T-helper 17 cell (primary cell): ENCODE measurements around the gene GATAD1. TPM values are rescaled to one million over a fixed set of nuclear protein-coding genes. Genes with fewer than 3 reads are reported as not detected.

Experiments
- ATAC-seq: fragments of 150-1000 bp; cut with Tn5 transposase; 2 replicates; pipeline ENCODE4 v1.10.0; 2021; ENCODE audit warnings: mild to moderate bottlenecking, moderate library complexity
- DNase-seq, 3 donors: peaks; one replicate each; pipeline versions ENCODE4 v3.0.0 to v3.0.0-alpha.2; 2020 to 2021
- H3K9me3 ChIP-seq: one replicate; pipeline ENCODE4 v1.7.0; 2013; ENCODE audit warnings: low read length, mild to moderate bottlenecking; ENCODE audit not compliant: control insufficient read depth, poor library complexity, severe bottlenecking
- H3K27ac Mint-ChIP-seq: one replicate; pipeline ENCODE4 v1.8.0; 2022; ENCODE audit warnings: mild to moderate bottlenecking, moderate library complexity, mixed read lengths
- H3K27me3 Mint-ChIP-seq: one replicate; pipeline ENCODE4 v1.8.0; 2022; ENCODE audit warnings: mixed read lengths
- H3K36me3 Mint-ChIP-seq: one replicate; pipeline ENCODE4 v1.8.0; 2022; ENCODE audit warnings: low read depth, mixed read lengths
- H3K4me1 Mint-ChIP-seq: one replicate; pipeline ENCODE4 v1.8.0; 2022; ENCODE audit warnings: mild to moderate bottlenecking, mixed read lengths
- H3K4me3 Mint-ChIP-seq: one replicate; pipeline ENCODE4 v1.8.0; 2022; ENCODE audit warnings: mild to moderate bottlenecking, moderate library complexity, mixed read lengths
- total RNA-seq, 4 donors: library from RNA in 2 of 4; stranded (reverse) in 2 of 4; gene quantifications; one replicate each; pipeline ENCODE4 v1.2.3 and lab custom pipeline; 2022 to 2026

The GATAD1 gene
- total RNA-seq, 2 donors from 2014 or later: 13.2 to 16.3 TPM

DNA sequence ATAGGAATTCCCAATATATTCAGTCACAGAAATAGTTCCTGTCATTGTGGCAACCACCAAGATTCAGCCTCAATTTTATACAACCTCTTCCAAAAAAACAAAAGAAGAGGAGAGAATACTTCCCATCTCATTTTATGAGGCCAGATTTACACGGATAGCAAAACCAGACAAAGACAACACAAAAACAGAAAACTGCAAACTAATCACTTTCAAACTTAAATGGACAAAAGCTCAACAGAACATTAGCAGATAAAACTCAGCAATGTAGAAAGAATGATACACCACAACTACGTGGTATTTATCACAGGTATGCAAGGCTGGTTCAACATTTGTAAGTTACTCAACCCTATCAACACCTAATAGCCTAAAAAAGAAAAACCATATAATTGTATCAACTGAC is 59.1 kb downstream of the GATAD1 start:
- no peaks in the 10 kb centered on the region for H3K9me3 ChIP-seq
- Mint-ChIP-seq H3K27me3 (no peaks in the 10 kb centered on the region), H3K4me3 (no peak overlapping the region), H3K27ac (no peak overlapping the region), H3K4me1 (peaks cover 7% of the 10 kb centered on the region), H3K36me3 (peaks cover 5% of the 10 kb centered on the region)
- ATAC-seq (no peak), DNase-seq (no peak)

DNA sequence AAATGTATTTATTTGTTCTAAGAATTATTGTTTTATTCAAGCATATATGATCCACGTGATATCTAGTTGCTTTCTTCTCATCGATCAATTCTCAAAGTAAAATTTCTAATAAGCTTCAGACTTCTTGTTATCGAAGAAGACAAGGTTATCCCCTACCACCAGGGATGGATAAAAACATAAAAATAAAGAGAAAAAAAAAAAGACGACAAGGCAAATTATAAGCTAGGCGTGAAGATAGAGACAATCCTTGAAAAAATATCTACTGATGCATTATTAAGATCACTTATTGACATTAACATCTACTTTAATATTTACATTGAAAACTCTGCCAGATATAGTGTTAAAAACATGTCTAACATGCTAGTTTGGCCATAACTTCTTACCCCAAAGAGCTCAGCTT is 61.7 kb downstream of the GATAD1 start:
- Mint-ChIP-seq H3K27ac (no peak overlapping the region), H3K36me3 (peaks cover 4% of the 10 kb centered on the region), H3K4me1 (peaks cover 5% of the 10 kb centered on the region), H3K27me3 (no peaks in the 10 kb centered on the region), H3K4me3 (no peak overlapping the region)
- DNase-seq (no peak), ATAC-seq (no peak)
- H3K9me3 ChIP-seq: no peaks in the 10 kb centered on the region

Other genes with a start within 250 kb of the GATAD1 start
- 10 to 100 TPM; 41.1 to 58.3 TPM for gene KRIT1, start 201.6 kb upstream of the GATAD1 start, total RNA-seq
- gene ANKIB1, start 201.5 kb upstream of the GATAD1 start, total RNA-seq: 10 to 100 TPM; 51.1 to 54.7 TPM
- not detected for gene ERVW-1, start 30.5 kb downstream of the GATAD1 start, total RNA-seq
- gene PEX1, start 81.0 kb downstream of the GATAD1 start, total RNA-seq: 10 to 100 TPM; 18.2 to 19.1 TPM
- gene RBM48, start 81.3 kb downstream of the GATAD1 start, total RNA-seq: 10 to 100 TPM; 27.7 to 29.3 TPM
- gene FAM133B, start 142.9 kb downstream of the GATAD1 start, total RNA-seq: 10 to 100 TPM; 71.6 to 77.0 TPM